DND-41 (cell line): ENCODE measurements around the gene SOX13.

Experiments
- EZH2 ChIP-seq: IDR thresholded peaks from 3 replicates; pipeline ENCODE4 v1.6.1; 2012; ENCODE audit warnings: borderline replicate concordance, low read depth, mild to moderate bottlenecking, moderate library complexity, low read length, inconsistent platforms; ENCODE audit not compliant: severe bottlenecking
- TF ChIP-seq, protein P1 (sequence below): IDR thresholded peaks from 2 replicates; pipeline ENCODE4 v1.5.1; 2012; ENCODE audit warnings: borderline replicate concordance, low read length, moderate library complexity, mild to moderate bottlenecking; ENCODE audit not compliant: poor library complexity, severe bottlenecking; ENCODE audit errors: extremely low read depth

DNA sequence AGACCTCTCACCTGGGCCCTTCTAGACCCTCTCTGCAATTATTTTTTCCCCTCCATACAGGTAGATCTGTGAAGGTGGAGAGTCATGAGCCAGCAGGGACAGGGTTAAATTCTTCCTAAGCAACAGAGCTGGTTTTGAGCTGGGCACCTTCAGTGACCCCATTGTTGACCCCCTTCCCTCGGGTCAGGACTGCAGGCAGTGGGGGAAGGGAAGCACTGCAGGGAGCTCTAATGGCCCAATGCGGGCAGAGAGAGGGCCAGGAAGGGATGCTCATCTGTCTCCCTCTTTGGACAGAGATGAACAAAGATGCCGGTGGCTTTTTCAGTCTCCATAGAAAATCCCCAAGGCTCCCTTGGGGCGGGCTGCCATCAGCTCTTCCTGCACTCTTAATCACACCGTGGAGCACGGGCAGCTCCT, 21.4 kb downstream of the SOX13 start:
- no peak for TF ChIP-seq EZH2
- TF ChIP-seq, protein P1, sequence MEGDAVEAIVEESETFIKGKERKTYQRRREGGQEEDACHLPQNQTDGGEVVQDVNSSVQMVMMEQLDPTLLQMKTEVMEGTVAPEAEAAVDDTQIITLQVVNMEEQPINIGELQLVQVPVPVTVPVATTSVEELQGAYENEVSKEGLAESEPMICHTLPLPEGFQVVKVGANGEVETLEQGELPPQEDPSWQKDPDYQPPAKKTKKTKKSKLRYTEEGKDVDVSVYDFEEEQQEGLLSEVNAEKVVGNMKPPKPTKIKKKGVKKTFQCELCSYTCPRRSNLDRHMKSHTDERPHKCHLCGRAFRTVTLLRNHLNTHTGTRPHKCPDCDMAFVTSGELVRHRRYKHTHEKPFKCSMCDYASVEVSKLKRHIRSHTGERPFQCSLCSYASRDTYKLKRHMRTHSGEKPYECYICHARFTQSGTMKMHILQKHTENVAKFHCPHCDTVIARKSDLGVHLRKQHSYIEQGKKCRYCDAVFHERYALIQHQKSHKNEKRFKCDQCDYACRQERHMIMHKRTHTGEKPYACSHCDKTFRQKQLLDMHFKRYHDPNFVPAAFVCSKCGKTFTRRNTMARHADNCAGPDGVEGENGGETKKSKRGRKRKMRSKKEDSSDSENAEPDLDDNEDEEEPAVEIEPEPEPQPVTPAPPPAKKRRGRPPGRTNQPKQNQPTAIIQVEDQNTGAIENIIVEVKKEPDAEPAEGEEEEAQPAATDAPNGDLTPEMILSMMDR: no peak
